GM12878 (cell line): ENCODE results near the gene PUSL1. TPM values are rescaled to one million over a fixed set of nuclear protein-coding genes. Genes with fewer than 3 reads are reported as not detected.

Experiments used
- ATAC-seq: fragments of 200-7000 bp; cut with Tn5 transposase; 3 replicates; pipeline ENCODE4 v1.9.1; 2020; ENCODE audit warnings: mild to moderate bottlenecking, moderate library complexity
- BruUV-seq: library from RNA; stranded (reverse); fragments of 400-500 nt; replicated peaks from 2 replicates; lab custom pipeline; 2021; lab: Mats Ljungman, UMichigan
- CTCF ChIA-PET: fragments of 300-600 bp; sonication (Branson Sonifier 250); formaldehyde crosslinking; extraction: SDS; loops from one replicate; lab custom pipeline; 2021; ENCODE audit warnings: inconsistent platforms; lab: Yijun Ruan, JAX
- POLR2A ChIA-PET: fragments of 350-600 bp; formaldehyde crosslinking; extraction: SDS; loops from one replicate; lab custom pipeline; 2021; ENCODE audit warnings: inconsistent platforms; lab: Charles Lee
- RAD21 ChIA-PET: fragments of 300-600 bp; sonication (Branson Sonifier 250); formaldehyde crosslinking; loops from one replicate; lab custom pipeline; 2023; ENCODE audit warnings: antibody characterized with exemption; ENCODE audit not compliant: unreplicated experiment; lab: Charles Lee
- SMC1A ChIA-PET: fragments of 300-600 bp; sonication (Branson Sonifier 250); formaldehyde crosslinking; loops from one replicate; lab custom pipeline; 2023; ENCODE audit not compliant: unreplicated experiment, uncharacterized antibody; lab: Charles Lee
- DNase-seq: peaks from one replicate; pipeline ENCODE4 v3.0.0-alpha.2; 2011; ENCODE audit warnings: low read depth, low spot score
- FAIRE-seq: peaks from 3 replicates; lab custom pipeline; 2011; peaks lifted over from hg19 to GRCh38; lab: Jason Lieb, UNC
- H2AFZ ChIP-seq: 2 replicates; pipeline ENCODE4 v1.6.0; 2011; ENCODE audit warnings: low read depth, low read length, control low read depth; ENCODE audit not compliant: control insufficient read depth
- H3K27ac ChIP-seq: 2 replicates; pipeline ENCODE4 v1.5.1; 2011; ENCODE audit warnings: control low read depth; ENCODE audit not compliant: control insufficient read depth, insufficient read depth
- H3K27me3 ChIP-seq, 2 experiments: replicated peaks in 1 of 2; 2 replicates each; pipeline versions ENCODE4 v1.6.0 to v1.6.1; 2011; ENCODE audit warnings: low read length in 1 of 2; ENCODE audit not compliant: control insufficient read depth in 2 of 2, insufficient read depth in 2 of 2
- H3K36me3 ChIP-seq, 2 experiments: 2 replicates each; pipeline ENCODE4 v1.5.1; 2011; ENCODE audit warnings: low read length in 1 of 2; ENCODE audit not compliant: control insufficient read depth in 2 of 2, insufficient read depth in 2 of 2
- H3K4me1 ChIP-seq: 2 replicates; pipeline ENCODE4 v1.6.1; 2011; ENCODE audit warnings: mild to moderate bottlenecking, low read length, moderate library complexity, mixed read lengths; ENCODE audit not compliant: control insufficient read depth, insufficient read depth
- H3K4me2 ChIP-seq: 2 replicates; pipeline ENCODE4 v1.6.0; 2011; ENCODE audit warnings: control low read depth; ENCODE audit not compliant: control insufficient read depth, insufficient read depth
- H3K4me3 ChIP-seq: fragments of 200-600 bp; sonication (generic); 2 replicates; pipeline ENCODE4 v1.5.1; 2016
- H3K79me2 ChIP-seq: 2 replicates; pipeline ENCODE4 v1.6.0; 2011; ENCODE audit warnings: low read length; ENCODE audit not compliant: control insufficient read depth, insufficient read depth
- H3K9ac ChIP-seq: 2 replicates; pipeline ENCODE4 v1.8.0; 2011; ENCODE audit warnings: low read length, control low read depth, mixed read lengths; ENCODE audit not compliant: control insufficient read depth, insufficient read depth
- H3K9me3 ChIP-seq: replicated peaks from 3 replicates; pipeline ENCODE4 v1.5.1; 2011; ENCODE audit warnings: mild to moderate bottlenecking, low read length; ENCODE audit not compliant: control insufficient read depth, insufficient read depth
- H4K20me1 ChIP-seq: 2 replicates; pipeline ENCODE4 v1.6.0; 2011; ENCODE audit not compliant: control insufficient read depth, insufficient read depth
- ASH2L ChIP-seq: fragments of 300-600, 200-600 bp; sonication (generic); IDR thresholded peaks from 2 replicates; pipeline ENCODE4 v1.6.1; 2017; ENCODE audit warnings: low read depth, mild to moderate bottlenecking, borderline replicate concordance
- HDAC6 ChIP-seq: fragments of 200-600 bp; sonication (generic); IDR thresholded peaks from one replicate; pipeline ENCODE4 v1.8.0; 2017; ENCODE audit warnings: antibody characterized with exemption; ENCODE audit not compliant: unreplicated experiment
- POLR2A ChIP-seq: IDR thresholded peaks from 2 replicates; pipeline ENCODE4 v1.6.1; 2011; ENCODE audit warnings: low read depth, mild to moderate bottlenecking, low read length
- YBX1 ChIP-seq: fragments of 450-650 bp; IDR thresholded peaks from 2 replicates; pipeline ENCODE4 v1.6.1; 2016; ENCODE audit warnings: antibody characterized with exemption
- WGBS: methylation state at CpG from one replicate; pipeline ENCODE4 v1.1.6; 2016; ENCODE audit warnings: low lambda C conversion rate; ENCODE audit not compliant: insufficient replicate concordance, insufficient coverage; ENCODE audit errors: missing lambda C conversion rate; 5-methylcytosine and 5-hydroxymethylcytosine counted together
- in situ Hi-C: fragments of 300-500 bp; cut with MboI; formaldehyde crosslinking; loops from 9 replicates; pipeline ENCODE4 v1.14.3; 2018; ENCODE audit warnings: mixed read lengths
- intact Hi-C: fragments of 100-400 bp; cut with micrococcal nuclease; formaldehyde crosslinking; loops from one replicate; pipeline ENCODE4 v1.14.2; 2022; ENCODE audit not compliant: unreplicated experiment
- polyA plus RNA-seq, 11 experiments: library from polyadenylated mRNA; depleted of rRNA in 4 of 11; unstranded in 6 of 11; stranded (reverse) in 5 of 11; fragments of >200 nt; fragmentation: Nextera tagmentation in 4 of 11; fragmentation: Illumina TruSeq in 1 of 11; extraction: Ambion mirVana in 4 of 11; extraction: Trizol in 1 of 11; gene quantifications; 1 replicate in 1 of 11; 2 replicates in 10 of 11; pipeline versions ENCODE4 v1.2.1 to v1.2.3, GENCODE V29; 2011 to 2016; ENCODE audit warnings: inconsistent platforms in 2 of 11, missing spikeins in 2 of 11, low read depth in 1 of 11
- total RNA-seq, 4 experiments: library from RNA; depleted of rRNA in 3 of 4; stranded (reverse); fragments of >200 nt in 3 of 4; fragmentation: Illumina TruSeq in 1 of 4; extraction: Trizol in 1 of 4; gene quantifications; 2 replicates each; pipeline versions ENCODE4 v1.2.1 to v1.2.3, GENCODE V29; 2013 to 2021
- TF ChIP-seq, protein P1 (sequence below): IDR thresholded peaks from 2 replicates; pipeline ENCODE4 v1.6.1; 2011; ENCODE audit warnings: low read depth, mild to moderate bottlenecking, low read length, moderate library complexity, borderline replicate concordance; ENCODE audit errors: extremely low read depth

Gene PUSL1
- total and polyA plus RNA-seq, 10 of the 15 experiments (the other 5 are each of a cell fraction or from before 2014, with no cell fraction given) = 0.16 to 28.4 (median 15.1) TPM

DNA sequence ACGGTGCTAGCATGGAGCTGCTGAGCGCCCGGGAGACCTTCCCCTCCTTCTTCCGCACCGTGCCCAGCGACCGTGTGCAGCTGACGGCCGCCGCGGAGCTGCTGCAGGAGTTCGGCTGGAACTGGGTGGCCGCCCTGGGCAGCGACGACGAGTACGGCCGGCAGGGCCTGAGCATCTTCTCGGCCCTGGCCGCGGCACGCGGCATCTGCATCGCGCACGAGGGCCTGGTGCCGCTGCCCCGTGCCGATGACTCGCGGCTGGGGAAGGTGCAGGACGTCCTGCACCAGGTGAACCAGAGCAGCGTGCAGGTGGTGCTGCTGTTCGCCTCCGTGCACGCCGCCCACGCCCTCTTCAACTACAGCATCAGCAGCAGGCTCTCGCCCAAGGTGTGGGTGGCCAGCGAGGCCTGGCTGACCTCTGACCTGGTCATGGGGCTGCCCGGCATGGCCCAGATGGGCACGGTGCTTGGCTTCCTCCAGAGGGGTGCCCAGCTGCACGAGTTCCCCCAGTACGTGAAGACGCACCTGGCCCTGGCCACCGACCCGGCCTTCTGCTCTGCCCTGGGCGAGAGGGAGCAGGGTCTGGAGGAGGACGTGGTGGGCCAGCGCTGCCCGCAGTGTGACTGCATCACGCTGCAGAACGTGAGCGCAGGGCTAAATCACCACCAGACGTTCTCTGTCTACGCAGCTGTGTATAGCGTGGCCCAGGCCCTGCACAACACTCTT is 23.8 kb downstream of the PUSL1 start:
- POLR2A ChIA-PET = no interaction called here
- no peak overlapping the region for H3K4me2 ChIP-seq
- TF ChIP-seq HDAC6 (no peak), ASH2L (no peak), POLR2A (peak; percentile 25; the same call in 1 of the 2 replicates)
- TF ChIP-seq, protein P1, sequence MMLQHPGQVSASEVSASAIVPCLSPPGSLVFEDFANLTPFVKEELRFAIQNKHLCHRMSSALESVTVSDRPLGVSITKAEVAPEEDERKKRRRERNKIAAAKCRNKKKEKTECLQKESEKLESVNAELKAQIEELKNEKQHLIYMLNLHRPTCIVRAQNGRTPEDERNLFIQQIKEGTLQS = no peak
- TF ChIP-seq, all 136 proteins: peak for 1
- FAIRE-seq = no peak
- no peak overlapping the region for H3K27ac ChIP-seq
- no peaks in the 10 kb centered on the region for H3K27me3 ChIP-seq
- H3K9ac ChIP-seq = no peak overlapping the region
- RAD21 ChIA-PET = interaction anchor here (0.6 kb wide), 1 partner anchor 253 kb away, joined by 3 read pairs; no protein-coding TSS in a partner anchor
- 89% methylated on average over 55 of the region's 57 CpGs for WGBS
- no peaks in the 10 kb centered on the region for H3K9me3 ChIP-seq
- DNase-seq = no peak
- H3K4me3 ChIP-seq = no peak overlapping the region
- BruUV-seq = no TSS peak
- SMC1A ChIA-PET = no interaction called here
- H3K4me1 ChIP-seq = no peaks in the 10 kb centered on the region
- H2AFZ ChIP-seq = no peak overlapping the region
- no peaks in the 10 kb centered on the region for H3K79me2 ChIP-seq
- CTCF ChIA-PET = no interaction called here
- no peak for ATAC-seq
- H3K36me3 ChIP-seq = no peaks in the 10 kb centered on the region
- in situ Hi-C loops (no loop called here), intact Hi-C loops (no loop called here)
- no peaks in the 10 kb centered on the region for H4K20me1 ChIP-seq

DNA sequence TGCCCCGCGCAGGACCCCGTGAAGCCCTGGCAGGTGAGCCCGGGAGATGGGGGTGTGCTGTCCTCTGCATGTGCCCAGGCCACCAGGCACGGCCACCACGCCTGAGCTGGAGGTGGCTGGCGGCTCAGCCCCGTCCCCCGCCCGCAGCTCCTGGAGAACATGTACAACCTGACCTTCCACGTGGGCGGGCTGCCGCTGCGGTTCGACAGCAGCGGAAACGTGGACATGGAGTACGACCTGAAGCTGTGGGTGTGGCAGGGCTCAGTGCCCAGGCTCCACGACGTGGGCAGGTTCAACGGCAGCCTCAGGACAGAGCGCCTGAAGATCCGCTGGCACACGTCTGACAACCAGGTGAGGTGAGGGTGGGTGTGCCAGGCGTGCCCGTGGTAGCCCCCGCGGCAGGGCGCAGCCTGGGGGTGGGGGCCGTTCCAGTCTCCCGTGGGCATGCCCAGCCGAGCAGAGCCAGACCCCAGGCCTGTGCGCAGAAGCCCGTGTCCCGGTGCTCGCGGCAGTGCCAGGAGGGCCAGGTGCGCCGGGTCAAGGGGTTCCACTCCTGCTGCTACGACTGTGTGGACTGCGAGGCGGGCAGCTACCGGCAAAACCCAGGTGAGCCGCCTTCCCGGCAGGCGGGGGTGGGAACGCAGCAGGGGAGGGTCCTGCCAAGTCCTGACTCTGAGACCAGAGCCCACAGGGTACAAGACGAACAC is 24.5 kb downstream of the PUSL1 start:
- Histone ChIP-seq H3K4me3 (no peak overlapping the region), H3K36me3 (no peaks in the 10 kb centered on the region), H3K4me2 (no peak overlapping the region), H3K79me2 (no peaks in the 10 kb centered on the region), H3K4me1 (no peaks in the 10 kb centered on the region), H3K9me3 (no peaks in the 10 kb centered on the region), H4K20me1 (no peaks in the 10 kb centered on the region), H2AFZ (no peak overlapping the region), H3K9ac (no peak overlapping the region), H3K27ac (no peak overlapping the region), H3K27me3 (no peaks in the 10 kb centered on the region)
- ChIA-PET SMC1A (no interaction called here), RAD21 (no interaction called here), POLR2A (no interaction called here), CTCF (no interaction called here)
- no peak for TF ChIP-seq YBX1
- TF ChIP-seq POLR2A = peak; percentile 51
- no peak for DNase-seq
- intact Hi-C loops = no loop called here
- BruUV-seq = no TSS peak
- no peak for ATAC-seq
- in situ Hi-C loops = no loop called here
- 88% methylated on average over 26 of the region's 48 CpGs for WGBS
- no peak for FAIRE-seq
